ENCODE measurements around the gene MLYCD.

The MLYCD gene

DNA sequence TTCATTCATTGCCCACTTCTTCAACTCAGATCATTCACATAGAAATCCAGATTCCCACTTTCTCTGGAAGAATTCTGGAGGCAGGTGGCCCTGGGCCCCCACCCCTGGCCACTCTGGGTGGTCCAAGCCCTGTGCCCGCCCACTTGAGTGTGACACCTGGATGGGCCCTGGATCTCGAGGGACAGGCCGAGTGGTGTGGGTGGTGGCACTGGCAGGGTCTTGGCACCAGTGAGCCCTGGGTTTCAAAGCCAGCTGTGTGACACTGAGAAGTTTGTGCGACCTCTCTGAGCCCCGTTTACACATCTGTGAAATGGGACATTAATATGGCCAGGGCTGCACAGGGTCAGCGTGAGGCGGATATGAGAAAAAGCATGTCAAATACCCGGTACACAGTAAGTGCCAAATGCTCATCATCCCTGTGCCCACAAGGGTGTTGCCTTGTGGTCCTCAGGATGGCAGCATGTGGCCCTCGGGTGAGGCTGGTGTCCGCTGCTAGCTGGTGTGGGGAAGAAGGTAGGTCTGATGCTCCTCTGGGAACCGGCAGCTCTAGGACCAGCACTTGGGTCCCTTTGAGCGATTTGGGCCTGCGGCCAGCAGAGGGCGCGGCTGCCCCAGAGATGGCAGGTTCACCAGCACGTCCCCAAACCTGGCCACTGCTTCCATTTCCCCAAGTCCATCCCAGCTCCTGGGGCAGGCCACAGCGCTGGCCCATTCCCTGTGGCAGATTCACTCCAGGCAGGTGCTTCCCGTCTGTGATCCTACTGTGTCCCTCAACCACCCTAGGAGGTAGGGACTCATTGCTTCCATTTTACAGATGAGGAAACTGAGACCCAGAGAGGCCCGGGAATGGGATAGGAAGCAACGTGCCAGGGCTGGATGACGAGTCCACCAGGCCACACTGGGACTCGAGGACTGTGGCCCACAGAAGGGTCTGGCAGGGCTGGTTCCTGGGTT is 57.7 kb downstream of the MLYCD start:
- DNase-seq (ENCODE audit: low spot score) = peak; percentile 85

DNA sequence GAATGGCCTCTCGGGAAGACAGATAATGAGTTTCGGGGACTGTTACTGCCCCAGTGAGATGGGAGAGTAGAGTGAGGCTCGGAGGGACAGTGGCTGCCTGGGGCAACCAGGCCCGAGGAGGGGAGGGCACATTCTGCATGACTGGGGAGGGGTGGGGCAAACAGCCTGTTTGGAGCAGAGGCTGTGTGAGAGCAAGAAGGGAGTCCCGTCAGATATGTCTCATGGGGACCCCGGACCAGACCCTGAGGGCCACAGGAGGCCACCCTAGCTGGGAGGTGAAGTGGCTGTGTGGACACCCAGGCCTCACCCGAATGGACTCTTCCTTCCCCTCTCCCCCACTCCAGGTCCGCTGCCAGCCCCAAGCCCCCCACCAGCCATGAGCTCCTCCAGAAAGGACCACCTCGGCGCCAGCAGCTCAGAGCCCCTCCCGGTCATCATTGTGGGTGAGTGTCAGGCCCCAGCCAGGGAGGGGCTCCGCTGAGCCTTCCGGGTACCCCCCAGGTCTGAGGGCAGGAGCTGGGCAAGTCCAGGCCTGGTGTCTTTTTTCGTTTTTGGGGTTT is 58.5 kb downstream of the MLYCD start:
- no peak for DNase-seq (ENCODE audit: low spot score)

DNA sequence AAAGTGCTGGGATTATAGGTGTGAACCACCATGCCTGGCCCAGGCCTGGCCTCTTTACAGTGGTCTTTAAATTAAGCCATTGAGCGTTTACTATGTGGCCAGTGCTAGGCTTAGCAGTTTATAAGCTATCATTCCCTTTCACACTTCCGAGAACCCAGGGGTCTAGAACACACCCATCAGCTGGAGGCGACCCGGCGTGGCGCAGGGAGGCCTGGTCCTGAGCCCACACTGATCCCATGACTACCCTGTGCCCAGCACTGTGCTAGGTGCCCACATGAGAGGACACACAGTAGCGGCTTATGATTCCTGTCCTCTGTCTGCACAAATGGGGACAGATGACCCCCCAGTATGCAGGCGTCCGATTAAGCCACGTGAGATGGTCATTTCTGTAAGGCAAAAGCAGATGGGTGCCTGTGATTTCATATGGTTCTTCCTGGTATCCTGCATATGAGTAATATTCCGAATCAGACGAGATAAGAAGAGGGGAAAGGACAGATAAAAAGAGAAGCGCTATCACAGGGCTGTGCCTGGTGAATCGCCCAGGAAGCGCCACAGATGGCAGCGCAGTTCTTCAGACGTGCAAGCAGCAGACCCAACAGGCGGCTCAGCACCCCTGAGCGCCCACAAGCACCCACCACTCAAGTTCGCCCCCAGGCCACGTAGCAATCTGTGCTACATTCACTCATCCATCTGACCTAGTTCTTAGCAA is 59.4 kb downstream of the MLYCD start:
- no peak for DNase-seq (ENCODE audit: low spot score)

DNA sequence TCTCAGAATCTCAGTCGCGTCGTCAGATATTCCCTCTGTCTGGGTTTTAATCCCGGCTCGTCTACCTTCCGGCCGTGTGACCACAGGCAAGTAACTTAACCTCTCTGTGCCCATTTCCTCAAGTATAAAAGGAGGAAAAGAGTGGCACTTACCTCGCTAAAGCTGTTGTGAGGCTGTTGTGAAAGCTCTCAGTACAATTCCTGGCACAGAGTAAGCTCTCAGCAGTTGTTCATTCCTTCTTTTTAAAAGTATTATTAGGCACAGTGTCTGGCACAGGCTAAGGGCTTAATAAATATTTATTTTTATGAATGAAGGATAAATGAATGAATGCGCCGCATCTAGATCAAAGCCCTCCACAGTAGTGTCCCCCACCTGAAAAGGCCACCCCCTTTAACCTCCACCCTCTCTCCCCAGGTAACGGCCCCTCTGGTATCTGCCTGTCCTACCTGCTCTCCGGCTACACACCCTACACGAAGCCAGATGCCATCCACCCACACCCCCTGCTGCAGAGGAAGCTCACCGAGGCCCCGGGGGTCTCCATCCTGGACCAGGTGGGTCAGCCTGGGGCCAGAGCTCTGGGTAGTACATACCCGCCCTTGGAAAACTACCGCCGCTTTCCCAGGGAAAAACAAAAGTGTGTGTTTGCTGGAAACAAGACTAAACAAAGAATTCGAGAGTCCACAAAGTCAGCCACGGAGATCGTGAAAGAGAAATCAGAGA is 60.1 kb downstream of the MLYCD start:
- no peak for DNase-seq (ENCODE audit: low spot score)

DNA sequence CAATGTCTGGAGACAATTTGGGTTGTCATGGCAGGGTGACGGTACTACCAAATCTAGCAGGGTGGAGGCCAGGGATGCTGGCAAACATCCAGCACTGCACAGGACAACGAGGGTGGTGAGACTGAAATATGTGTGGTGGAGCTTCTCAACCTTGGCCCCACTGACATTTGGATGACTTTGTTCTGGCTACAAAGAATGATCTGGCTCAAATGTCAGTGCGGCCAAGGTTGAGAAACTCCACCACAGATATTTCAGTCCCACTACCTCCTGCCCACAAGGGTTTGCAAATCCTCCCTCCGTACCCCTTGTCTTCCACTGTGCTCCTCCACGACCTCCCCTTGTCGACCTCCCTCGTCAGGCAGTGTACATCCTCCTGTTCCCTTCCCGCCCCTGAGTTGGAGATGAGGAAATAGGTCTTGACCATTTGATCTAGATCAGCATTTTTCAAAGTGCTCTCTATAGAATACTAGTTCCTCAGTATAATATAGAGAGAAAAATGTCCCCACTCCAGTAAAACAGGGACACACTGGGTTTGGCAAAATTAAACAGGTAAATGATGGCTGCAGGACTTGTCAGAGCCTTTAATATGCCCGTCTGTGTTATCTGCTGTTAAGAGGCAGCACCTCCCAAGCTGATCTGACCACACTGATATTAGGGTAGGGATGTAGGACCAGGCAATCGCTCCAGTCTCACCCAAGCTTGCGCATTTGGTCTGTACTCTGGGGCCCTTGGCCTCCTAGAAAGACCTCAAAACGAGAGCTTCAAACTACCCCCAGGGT is 60.9 kb downstream of the MLYCD start:
- no peak for DNase-seq (ENCODE audit: low spot score)

DNA sequence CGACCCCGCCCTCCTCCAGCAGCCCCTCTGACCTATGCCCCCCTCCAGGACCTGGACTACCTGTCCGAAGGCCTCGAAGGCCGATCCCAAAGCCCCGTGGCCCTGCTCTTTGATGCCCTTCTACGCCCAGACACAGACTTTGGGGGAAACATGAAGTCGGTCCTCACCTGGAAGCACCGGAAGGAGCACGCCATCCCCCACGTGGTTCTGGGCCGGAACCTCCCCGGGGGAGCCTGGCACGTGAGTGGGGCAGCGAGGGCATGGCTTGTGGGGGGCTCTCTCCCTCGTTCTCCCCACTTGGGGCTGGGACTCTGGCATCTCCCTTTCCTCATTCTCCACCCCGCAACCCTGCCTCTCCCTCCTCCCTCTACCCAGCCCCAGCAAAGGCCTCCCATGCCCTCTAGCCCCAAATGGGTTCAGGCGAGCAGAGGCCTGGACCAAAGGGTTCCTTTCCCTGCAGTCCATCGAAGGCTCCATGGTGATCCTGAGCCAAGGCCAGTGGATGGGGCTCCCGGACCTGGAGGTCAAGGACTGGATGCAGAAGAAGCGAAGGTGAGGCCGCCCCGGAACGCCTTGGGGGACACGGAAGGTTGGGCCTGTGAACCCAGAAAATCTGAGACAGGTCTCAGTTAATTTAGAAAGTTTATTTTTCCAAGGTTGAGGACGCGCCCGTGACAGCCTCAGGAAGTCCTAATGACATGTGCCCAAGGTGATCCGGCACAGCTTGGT is 61.8 kb downstream of the MLYCD start:
- DNase-seq (ENCODE audit: low spot score) = no peak

DNA sequence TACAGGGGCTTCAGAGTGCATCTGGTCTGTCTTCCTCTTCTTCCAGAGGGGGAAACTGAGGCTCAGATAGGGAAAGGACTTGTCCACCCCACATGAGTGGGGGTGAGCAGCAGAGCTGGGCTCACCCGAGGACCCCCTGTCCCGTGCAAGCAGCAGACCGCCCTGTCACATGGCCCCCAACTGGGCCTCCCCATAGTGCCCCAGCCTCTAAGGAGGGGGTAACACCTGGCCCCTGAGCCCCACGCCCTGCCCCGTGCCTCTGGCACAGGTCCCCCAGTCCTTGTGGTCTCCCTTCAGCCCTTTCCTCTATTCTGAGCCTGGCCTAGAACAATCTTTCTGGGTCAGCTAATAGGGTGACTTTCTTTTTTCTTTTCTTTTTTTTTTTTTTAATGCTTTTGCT is 62.7 kb downstream of the MLYCD start:
- DNase-seq (ENCODE audit: low spot score) = no peak

DNA sequence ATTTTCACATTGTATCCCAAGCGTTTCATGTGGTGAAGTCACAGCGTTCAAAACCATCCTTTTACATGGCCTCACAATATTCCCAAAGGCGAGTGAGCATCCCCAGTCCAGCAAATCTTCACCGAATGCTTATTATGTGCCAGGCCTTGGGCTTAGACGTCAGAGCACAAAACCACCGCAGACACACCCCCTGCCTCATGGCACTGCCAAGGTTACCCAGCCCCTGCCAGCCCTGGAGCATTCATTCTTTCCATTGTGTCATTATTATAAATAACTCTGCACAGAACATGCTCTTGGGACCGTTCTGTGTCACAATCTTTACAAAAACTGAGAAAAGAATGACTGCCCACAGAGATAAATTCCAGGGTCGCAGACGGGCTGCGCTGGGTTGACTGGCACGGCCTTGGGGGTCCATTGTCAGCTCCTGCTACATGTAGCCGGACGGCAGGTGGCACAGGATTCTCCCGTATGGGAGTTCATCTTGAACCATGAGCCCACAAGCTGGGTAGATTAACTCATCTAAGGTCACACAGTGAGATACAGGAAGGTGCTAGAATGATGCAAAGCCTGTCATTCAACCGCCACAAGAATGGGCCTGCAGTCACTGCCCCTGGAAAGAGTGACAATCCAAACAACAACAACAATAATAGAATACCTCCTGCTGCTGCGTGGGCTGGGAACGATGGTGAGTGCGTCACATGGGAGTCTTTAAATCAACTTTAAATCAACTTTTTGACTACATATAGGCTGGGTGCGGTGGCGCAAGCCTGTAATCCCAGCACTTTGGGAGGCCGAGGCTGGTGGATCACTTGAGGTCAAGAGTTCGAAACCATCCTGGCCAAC is 64.6 kb downstream of the MLYCD start:
- DNase-seq (ENCODE audit: low spot score) = no peak

DNA sequence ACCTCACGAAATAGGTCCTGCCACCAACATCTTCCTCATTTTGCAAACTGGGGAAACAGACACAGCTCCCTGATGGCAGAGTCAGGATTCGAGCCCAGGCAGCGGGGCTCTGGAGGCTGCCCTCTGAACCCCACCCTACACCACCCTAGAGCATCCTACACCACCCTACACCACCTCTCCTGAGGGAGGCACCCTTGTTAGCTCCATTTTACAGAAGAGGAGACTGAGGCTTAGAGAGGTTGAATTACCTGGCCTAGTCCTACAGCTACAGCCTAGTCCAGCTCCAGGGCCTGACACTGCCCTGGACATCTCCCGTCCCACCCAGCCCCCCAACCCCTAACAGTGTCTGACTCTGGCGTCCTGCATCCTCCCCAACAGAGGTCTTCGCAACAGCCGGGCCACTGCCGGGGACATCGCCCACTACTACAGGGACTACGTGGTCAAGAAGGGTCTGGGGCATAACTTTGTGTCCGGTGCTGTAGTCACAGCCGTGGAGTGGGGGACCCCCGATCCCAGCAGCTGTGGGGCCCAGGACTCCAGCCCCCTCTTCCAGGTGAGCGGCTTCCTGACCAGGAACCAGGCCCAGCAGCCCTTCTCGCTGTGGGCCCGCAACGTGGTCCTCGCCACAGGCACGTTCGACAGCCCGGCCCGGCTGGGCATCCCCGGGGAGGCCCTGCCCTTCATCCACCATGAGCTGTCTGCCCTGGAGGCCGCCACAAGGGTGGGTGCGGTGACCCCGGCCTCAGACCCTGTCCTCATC is 65.9 kb downstream of the MLYCD start:
- no peak for DNase-seq (ENCODE audit: low spot score)

DNA sequence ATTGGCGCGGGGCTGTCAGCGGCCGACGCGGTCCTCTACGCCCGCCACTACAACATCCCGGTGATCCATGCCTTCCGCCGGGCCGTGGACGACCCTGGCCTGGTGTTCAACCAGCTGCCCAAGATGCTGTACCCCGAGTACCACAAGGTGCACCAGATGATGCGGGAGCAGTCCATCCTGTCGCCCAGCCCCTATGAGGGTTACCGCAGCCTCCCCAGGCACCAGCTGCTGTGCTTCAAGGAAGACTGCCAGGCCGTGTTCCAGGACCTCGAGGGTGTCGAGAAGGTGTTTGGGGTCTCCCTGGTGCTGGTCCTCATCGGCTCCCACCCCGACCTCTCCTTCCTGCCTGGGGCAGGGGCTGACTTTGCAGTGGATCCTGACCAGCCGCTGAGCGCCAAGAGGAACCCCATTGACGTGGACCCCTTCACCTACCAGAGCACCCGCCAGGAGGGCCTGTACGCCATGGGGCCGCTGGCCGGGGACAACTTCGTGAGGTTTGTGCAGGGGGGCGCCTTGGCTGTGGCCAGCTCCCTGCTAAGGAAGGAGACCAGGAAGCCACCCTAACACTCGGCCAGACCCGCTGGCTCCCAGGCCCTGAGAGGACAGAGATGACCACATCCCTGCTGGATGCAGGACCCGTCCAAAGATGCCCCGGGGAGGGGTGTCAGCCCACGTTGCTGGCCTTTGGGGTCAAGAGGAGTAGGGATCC is 66.7 kb downstream of the MLYCD start:
- DNase-seq (ENCODE audit: low spot score) = no peak

DNA sequence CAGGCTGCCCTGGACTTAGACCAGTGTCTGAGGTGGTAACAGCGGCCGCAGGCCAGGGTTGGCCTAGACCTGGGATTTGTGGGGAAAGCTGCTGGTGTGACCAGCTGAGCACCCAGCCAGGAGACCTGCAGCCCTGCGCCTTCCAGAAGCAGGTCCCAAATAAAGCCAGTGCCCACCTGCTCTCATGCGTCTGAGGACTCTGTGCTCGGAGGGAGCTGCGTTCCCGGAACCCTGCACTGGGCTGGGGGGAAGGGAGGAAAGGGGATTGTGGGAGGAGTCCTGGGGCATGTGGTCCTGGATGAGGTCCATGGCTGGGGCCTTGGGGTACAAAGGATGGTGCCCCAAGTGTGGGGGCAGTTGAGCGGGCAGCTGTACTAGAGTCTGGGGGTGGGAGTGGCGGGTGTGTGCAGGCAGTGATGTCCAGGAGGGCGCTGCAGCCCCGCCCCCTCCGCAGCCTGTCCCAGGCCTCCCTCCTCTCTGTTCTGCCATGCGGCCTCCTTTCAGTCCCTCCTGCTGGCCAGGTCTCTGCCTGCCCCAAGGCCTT is 67.3 kb downstream of the MLYCD start:
- DNase-seq (ENCODE audit: low spot score) = no peak

DNA sequence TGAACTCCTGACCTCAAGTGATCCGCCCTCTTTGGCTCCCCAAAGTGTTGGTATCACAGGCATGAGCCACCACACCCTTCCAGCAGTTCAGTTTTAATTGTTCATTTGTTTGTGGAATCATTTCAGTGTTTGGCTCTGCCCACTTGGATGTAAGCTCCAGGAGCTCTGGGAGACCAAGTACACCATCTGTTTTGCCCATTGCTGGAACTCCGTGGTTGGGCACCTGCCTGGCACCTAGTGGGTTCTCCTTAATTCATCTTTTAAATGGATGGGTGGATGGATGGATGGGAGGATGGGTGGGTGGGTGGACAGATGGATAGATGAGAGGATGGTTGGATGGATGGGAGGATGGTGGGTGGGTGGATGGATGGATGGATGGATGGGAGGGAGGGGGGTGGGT is 68.2 kb downstream of the MLYCD start:
- DNase-seq (ENCODE audit: low spot score) = no peak

DNA sequence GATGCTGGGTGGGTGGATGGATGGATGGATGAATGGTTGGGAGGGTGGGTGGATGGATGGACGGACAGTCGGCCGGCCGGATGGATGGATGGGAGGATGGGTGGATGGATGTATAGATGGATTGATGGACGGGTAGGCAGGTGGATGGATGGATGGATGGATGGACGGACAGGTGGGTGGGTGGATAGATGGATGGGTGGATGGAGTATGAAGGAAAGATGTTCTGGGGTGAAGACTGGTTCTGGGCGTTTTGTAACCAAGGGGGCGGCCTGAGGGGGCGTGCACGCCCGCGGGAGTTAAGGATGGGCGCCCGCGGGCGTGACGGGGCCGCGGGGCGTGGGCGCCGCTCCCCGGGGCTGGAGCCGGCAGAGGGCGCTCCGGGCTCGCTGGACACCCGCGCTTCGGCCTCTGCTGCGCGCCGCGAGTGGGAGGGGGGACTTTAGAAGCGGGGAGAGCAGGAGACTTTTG is 69.0 kb downstream of the MLYCD start, which contains the start of gene NECAB2:
TSS of gene NECAB2 (plus strand) at position 407 of the 468 bp plus-strand sequence. CDS start 405 bp downstream, outside the sequence.
- DNase-seq (ENCODE audit: low spot score) = no peak

DNA sequence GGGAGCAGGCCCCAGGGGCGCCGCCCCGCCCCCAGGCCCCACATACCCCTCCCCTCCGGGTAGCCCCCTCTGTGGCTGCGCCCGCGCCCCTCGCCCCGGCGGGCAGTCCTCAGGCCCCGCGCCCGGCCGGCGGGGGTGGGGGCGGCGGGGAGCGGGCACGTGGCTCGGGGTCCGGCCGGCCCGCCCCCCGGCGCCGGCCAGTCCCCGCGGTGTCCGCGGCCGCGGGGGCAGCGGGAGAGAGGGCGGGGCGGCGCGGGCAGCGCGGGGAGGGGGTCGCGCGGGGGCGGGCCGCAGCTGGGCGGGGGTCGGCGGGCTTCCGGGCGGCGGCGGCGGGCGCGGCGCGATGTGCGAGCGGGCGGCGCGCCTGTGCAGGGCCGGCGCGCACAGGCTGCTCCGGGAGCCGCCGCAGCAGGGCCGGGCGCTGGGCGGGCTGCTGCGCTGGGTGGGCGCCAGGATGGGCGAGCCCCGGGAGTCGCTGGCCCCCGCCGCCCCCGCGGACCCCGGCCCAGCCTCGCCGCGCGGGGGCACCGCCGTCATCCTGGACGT is 69.5 kb downstream of the MLYCD start:
- no peak for DNase-seq (ENCODE audit: low spot score)

DNA sequence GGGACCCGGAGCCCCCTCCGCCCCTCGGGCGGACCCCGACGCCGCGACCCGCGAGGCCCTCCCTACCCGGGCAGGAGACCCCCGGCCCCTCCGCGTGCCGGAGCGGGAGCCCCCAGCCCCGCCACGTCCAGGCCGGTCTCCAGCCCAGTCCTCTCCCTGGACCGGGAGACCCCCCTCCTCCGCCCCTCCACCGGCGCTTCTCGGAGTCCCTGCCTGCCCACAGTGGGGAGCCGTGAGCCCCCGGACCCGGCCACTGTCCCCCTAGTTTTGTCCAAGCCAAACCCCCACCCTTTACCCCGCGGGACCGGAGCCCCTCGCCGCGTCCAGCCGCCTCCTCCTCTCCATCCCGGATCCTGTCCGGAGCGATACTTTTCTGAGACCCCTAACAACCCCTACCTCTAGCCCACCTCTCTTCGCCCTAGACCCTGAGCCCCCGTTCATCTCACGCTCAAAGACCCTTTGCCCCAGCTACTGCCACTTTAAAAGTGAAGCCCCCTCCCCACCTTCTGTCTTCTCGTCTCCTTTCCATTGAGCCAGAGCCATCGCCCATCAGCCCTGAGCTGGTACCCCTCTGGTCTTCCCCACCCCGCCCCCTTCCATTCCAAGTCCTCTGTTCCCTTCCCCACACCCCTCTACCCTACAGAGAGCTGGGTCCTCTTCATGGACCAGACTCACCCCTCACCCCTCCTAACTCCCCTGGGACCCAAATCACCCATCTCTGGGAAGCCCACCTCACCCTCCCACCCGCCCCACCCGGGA is 70.2 kb downstream of the MLYCD start:
- no peak for DNase-seq (ENCODE audit: low spot score)

DNA sequence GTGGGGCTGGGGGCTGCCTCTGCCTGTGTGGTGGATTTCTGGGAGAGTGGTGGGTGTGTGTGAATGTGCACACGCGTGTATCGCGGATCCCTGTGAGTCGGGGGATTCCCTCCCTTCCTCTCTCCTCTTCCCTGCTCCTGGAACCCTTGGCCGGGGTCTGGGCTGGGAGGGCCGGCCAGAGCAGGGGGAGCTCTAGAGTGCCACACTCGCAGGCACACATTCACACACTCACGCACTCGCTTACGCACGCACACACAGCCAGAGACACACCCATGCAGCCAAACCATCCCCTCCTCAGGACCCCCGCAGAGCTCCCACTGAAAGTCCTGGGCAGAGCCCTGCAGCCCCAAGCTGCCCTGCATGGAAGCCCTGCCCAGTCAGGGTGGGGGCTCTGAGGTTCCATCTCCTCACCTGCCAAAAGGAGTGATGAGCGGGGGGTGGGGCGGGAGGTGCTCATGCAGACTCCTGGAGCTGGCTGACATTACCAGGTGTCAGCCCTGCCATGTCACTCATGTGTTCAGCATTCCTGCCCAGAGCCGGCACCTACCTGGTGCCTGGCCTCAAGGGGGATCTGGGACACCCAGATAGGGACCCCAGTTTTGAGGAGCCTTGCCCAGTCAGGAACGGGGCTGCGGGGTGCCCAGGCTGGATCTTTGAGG is 71.0 kb downstream of the MLYCD start:
- no peak for DNase-seq (ENCODE audit: low spot score)
